GM19351 (cell line): ENCODE measurements around the gene ADAM8.

Experiments
- ATAC-seq: cut with Tn5 transposase; IDR thresholded peaks from one replicate; pipeline ENCODE4 v1.9.1; 2021; ENCODE audit warnings: mild to moderate bottlenecking, moderate library complexity; ENCODE audit not compliant: unreplicated experiment

ADAM8 gene

GRCh38 chr10:133214468-133215410 is 61.9 kb downstream of the ADAM8 start:
- ATAC-seq = no peak

- ATAC-seq = no peak
Observed at GRCh38 chr10:133213641-133214467, 62.8 kb downstream of the ADAM8 start.

- ATAC-seq = no peak
Observed at GRCh38 chr10:133212853-133213494, 63.7 kb downstream of the ADAM8 start.
